ENCODE measurements around the gene RNF222. TPM values are rescaled to one million over a fixed set of nuclear protein-coding genes. Genes with fewer than 3 reads are reported as not detected.

RNF222 gene
- total and polyA plus RNA-seq, 4 experiments from 2014 or later, result 0.08 to 0.17 (median 0.14) TPM

DNA sequence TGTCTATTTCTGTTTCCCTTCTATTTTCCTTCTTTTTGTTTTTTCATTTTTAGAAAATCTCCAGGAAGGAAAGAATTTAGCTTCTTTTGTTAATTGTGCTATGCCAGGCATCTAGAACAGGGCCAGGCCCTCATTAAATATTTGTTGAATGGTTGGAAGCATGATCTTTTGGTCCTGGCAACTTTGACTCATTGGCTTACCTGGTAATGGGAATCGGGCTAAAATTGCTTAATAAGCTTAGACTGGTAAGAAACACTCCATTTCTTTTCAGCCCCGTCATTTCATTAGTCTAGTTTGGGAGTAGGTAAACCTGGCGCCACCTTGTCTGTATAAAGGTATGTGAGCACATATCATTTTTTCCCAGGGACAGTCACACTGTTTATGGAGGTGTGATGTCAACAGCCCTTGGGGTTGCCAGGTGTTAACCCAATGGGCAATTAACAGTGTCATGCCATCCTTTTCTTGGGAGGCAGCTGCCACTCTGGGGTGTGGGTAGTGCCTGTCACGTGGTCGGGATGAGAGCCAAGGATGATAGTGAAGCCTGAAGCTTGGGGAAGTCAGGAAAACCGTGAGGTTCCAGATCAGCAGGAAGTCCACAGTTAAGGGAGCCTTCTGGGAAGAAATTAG is 28.6 kb upstream of the RNF222 start:
- Mint-ChIP-seq H3K9me3 (no peaks in the 10 kb centered on the region), H3K36me3 (no peaks in the 10 kb centered on the region), H3K4me1 (no peaks in the 10 kb centered on the region), H3K27ac (no peak overlapping the region), H3K4me3 (no peak overlapping the region), H3K27me3 (peaks cover 6 to 12% of the 10 kb centered on the region in 2 donors)
- DNase-seq, result no peak
- Histone ChIP-seq H3K4me3 (ENCODE audit: low read length in 2 of 2) (no peak overlapping the region), H3K4me1 (ENCODE audit: insufficient read depth, low read length) (no peaks in the 10 kb centered on the region), H3K36me3 (ENCODE audit: insufficient read depth, low read length) (no peaks in the 10 kb centered on the region), H3K9me3 (ENCODE audit: control insufficient read depth in 1 of 2, low read length in 2 of 2) (no peaks in the 10 kb centered on the region), H3K27ac (ENCODE audit: low read depth, low read length) (no peak overlapping the region), H3K27me3 (ENCODE audit: insufficient read depth, low read length) (no peaks in the 10 kb centered on the region)
- CTCF ChIA-PET (ENCODE audit: partially characterized antibody), result interaction anchor here (1.6 kb wide), 1 partner anchor 16 kb away, joined by 4 read pairs; no protein-coding TSS in a partner anchor
- POLR2A ChIA-PET (ENCODE audit: partially characterized antibody), result no interaction called here
- intact Hi-C loops (cut with micrococcal nuclease), result no loop called here

DNA sequence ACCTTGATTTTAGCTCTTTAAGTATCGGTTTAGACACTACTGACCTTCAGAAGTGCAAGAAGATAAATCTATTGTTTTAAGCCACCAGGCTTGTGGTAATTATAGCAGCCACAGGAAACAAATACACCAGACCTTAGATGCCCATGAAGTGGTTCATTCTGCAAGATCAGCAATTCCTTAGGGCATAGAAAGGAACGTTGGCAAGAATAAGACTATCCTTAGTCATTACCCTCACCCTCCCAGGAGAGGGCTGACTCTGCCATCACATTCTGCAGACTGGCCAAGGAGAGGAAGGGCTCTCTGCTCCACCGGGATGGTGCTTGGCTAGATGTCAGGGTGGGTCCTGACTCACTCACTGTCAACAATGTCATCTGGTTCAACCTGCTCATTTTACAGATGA is 23.9 kb upstream of the RNF222 start:
- H3K27me3 Mint-ChIP-seq, result peaks cover 22 to 26% of the 10 kb centered on the region in 2 donors
- no peak overlapping the region for H3K4me3 Mint-ChIP-seq
- no peaks in the 10 kb centered on the region for H3K36me3 Mint-ChIP-seq
- intact Hi-C loops (cut with micrococcal nuclease), result no loop called here
- no peak overlapping the region for H3K27ac Mint-ChIP-seq
- no peaks in the 10 kb centered on the region for H3K9me3 Mint-ChIP-seq
- POLR2A ChIA-PET (ENCODE audit: partially characterized antibody), result interaction anchor here (0.5 kb wide), 1 partner anchor 40 kb away, joined by 3 read pairs; no protein-coding TSS in a partner anchor
- no peaks in the 10 kb centered on the region for H3K4me1 ChIP-seq (ENCODE audit: insufficient read depth, low read length)
- no peaks in the 10 kb centered on the region for H3K4me1 Mint-ChIP-seq
- no peaks in the 10 kb centered on the region for H3K36me3 ChIP-seq (ENCODE audit: insufficient read depth, low read length)
- no peak overlapping the region for H3K27ac ChIP-seq (ENCODE audit: low read depth, low read length)
- H3K27me3 ChIP-seq (ENCODE audit: insufficient read depth, low read length), result peaks cover 5% of the 10 kb centered on the region
- H3K9me3 ChIP-seq (ENCODE audit: control insufficient read depth in 1 of 2, low read length in 2 of 2), result no peaks in the 10 kb centered on the region
- H3K4me3 ChIP-seq (ENCODE audit: low read length in 2 of 2), result no peak overlapping the region
- CTCF ChIA-PET (ENCODE audit: partially characterized antibody), result interaction anchor here (1.0 to 2.2 kb wide), 4 partner anchors 10 to 14 kb away, joined by 4 to 9 read pairs (median 7); partner anchors contain the start of gene NDEL1
- DNase-seq, result no peak

DNA sequence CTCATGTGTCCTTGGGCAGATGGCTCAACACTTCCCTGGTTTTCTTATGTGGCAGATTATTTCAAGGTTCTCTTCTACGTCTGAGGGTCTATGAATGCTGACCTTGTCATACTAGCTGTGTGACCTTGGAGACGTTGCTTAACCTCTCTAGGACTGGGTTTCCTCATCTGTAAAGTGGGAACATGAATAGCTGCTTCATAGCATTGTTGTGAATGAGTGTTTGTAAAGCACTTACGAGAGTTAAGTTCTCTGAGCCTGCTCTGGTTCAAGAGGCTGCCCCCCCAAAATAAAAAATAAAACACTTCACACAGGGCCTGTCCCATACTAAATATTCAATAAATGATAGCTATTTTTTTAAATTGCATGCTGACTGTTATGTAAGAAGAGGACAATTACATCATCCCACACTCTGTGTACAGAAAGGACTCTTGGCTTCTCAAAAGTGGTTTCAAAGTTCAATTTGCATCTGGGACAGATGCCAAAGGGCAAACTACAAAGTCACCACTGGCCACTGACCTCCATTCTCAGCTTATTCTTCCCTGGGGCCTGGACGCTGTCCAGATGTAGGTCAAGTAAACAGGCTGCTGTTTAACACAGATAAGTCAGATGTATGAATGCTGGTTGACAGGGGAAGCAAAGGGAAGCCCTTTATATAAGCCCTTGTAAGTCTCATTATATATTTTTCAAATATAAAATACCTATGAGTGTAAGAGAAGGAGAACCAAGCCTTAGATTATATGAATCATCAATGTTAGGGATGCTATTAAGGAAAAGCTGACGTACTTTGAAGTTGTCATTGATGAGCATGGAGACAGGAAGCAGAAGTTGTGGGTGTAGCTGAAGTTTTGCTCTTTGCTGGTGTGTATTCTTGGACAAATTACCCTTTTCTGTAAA is 22.7 kb upstream of the RNF222 start:
- Histone ChIP-seq H3K27me3 (ENCODE audit: insufficient read depth, low read length) (peaks cover 5% of the 10 kb centered on the region), H3K27ac (ENCODE audit: low read depth, low read length) (no peak overlapping the region), H3K4me1 (ENCODE audit: insufficient read depth, low read length) (no peaks in the 10 kb centered on the region), H3K9me3 (ENCODE audit: control insufficient read depth in 1 of 2, low read length in 2 of 2) (no peaks in the 10 kb centered on the region), H3K36me3 (ENCODE audit: insufficient read depth, low read length) (no peaks in the 10 kb centered on the region), H3K4me3 (ENCODE audit: low read length in 2 of 2) (no peak overlapping the region)
- Mint-ChIP-seq H3K9me3 (no peaks in the 10 kb centered on the region), H3K27me3 (peaks cover 27 to 30% of the 10 kb centered on the region in 2 donors), H3K27ac (no peak overlapping the region), H3K4me3 (no peak overlapping the region), H3K36me3 (no peaks in the 10 kb centered on the region), H3K4me1 (peaks cover 0 to 2% (median 0%) of the 10 kb centered on the region in 4 donors)
- ChIA-PET POLR2A (ENCODE audit: partially characterized antibody) (no interaction called here), CTCF (ENCODE audit: partially characterized antibody) (interaction anchor here (0.9 to 2.2 kb wide), 6 partner anchors 8 to 325 kb away, joined by 4 to 9 read pairs (median 6); partner anchors contain the start of gene NDEL1)
- no peak for DNase-seq
- intact Hi-C loops (cut with micrococcal nuclease), result no loop called here

DNA sequence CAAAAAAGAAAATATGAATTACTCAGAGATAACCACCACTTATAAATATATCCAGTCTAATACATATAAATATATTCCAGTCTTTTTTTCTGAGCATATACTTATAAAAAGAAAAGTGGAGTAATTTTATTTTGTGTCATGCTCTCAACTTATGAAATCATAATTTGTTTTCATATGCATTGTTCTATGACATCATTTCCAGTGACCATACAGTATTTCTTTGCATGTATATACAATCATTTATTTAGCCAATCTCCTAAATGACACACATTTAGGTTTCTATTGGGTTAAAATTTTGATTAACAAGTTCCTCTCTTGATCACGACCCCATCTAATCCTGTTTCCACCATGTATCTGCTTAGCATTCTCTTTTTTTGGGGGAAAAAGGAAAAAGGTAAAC is 21.7 kb upstream of the RNF222 start:
- no peak overlapping the region for H3K4me3 ChIP-seq (ENCODE audit: low read length in 2 of 2)
- peaks cover 5% of the 10 kb centered on the region for H3K27me3 ChIP-seq (ENCODE audit: insufficient read depth, low read length)
- POLR2A ChIA-PET (ENCODE audit: partially characterized antibody), result no interaction called here
- H3K9me3 ChIP-seq (ENCODE audit: control insufficient read depth in 1 of 2, low read length in 2 of 2), result no peaks in the 10 kb centered on the region
- no peaks in the 10 kb centered on the region for H3K4me1 ChIP-seq (ENCODE audit: insufficient read depth, low read length)
- CTCF ChIA-PET (ENCODE audit: partially characterized antibody), result interaction anchor here (2.0 to 2.2 kb wide), 2 partner anchors 9 to 11 kb away, joined by 4 to 9 read pairs; no protein-coding TSS in a partner anchor
- H3K27ac ChIP-seq (ENCODE audit: low read depth, low read length), result no peak overlapping the region
- Mint-ChIP-seq H3K36me3 (no peaks in the 10 kb centered on the region), H3K9me3 (no peaks in the 10 kb centered on the region), H3K27me3 (peaks cover 23 to 30% of the 10 kb centered on the region in 2 donors), H3K4me3 (no peak overlapping the region), H3K27ac (no peak overlapping the region), H3K4me1 (peaks cover 0 to 2% (median 0%) of the 10 kb centered on the region in 4 donors)
- intact Hi-C loops (cut with micrococcal nuclease), result no loop called here
- no peak for DNase-seq
- no peaks in the 10 kb centered on the region for H3K36me3 ChIP-seq (ENCODE audit: insufficient read depth, low read length)

DNA sequence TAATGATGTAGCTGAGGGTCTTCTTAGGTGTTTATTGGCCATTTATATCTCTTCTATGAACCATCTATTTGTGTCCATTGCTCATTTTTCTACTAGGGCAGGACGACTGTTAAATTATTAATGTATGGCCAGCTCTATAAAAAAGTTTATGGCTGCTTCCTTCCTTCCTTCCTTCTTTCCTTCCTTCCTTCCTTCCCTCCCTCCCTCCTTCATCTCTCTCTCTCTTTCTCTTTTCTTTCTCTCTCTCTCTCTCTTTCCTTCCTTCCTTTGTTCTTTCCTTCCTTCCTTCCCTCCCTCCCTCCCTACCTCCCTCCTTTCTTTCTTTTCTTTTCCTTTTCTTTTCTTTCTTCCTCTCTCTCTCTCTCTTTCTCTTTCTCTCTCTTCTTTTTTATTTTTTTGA is 20.8 kb upstream of the RNF222 start:
- peaks cover 5% of the 10 kb centered on the region for H3K27me3 ChIP-seq (ENCODE audit: insufficient read depth, low read length)
- H3K4me1 Mint-ChIP-seq, result peaks cover 2 to 4% (median 3%) of the 10 kb centered on the region in 4 donors
- H3K4me3 Mint-ChIP-seq, result no peak overlapping the region
- DNase-seq, result no peak
- no peak overlapping the region for H3K27ac ChIP-seq (ENCODE audit: low read depth, low read length)
- H3K4me3 ChIP-seq (ENCODE audit: low read length in 2 of 2), result no peak overlapping the region
- ChIA-PET POLR2A (ENCODE audit: partially characterized antibody) (no interaction called here), CTCF (ENCODE audit: partially characterized antibody) (interaction anchor here (1.7 to 2.0 kb wide), 2 partner anchors 9 to 10 kb away, joined by 4 read pairs; no protein-coding TSS in a partner anchor)
- no peaks in the 10 kb centered on the region for H3K36me3 ChIP-seq (ENCODE audit: insufficient read depth, low read length)
- H3K36me3 Mint-ChIP-seq, result no peaks in the 10 kb centered on the region
- H3K27ac Mint-ChIP-seq, result no peak overlapping the region
- intact Hi-C loops (cut with micrococcal nuclease), result no loop called here
- H3K9me3 Mint-ChIP-seq, result no peaks in the 10 kb centered on the region
- H3K4me1 ChIP-seq (ENCODE audit: insufficient read depth, low read length), result peaks cover 5% of the 10 kb centered on the region
- H3K9me3 ChIP-seq (ENCODE audit: control insufficient read depth in 1 of 2, low read length in 2 of 2), result no peaks in the 10 kb centered on the region
- H3K27me3 Mint-ChIP-seq, result peaks cover 21 to 29% of the 10 kb centered on the region in 2 donors

GRCh38 chr17:8417806-8418205 is 20.2 kb upstream of the RNF222 start:
- Mint-ChIP-seq H3K27me3 (peaks cover 18 to 27% of the 10 kb centered on the region in 2 donors), H3K9me3 (no peaks in the 10 kb centered on the region), H3K36me3 (no peaks in the 10 kb centered on the region), H3K27ac (no peak overlapping the region), H3K4me1 (peaks cover 7 to 9% (median 9%) of the 10 kb centered on the region in 4 donors), H3K4me3 (no peak overlapping the region)
- ChIA-PET CTCF (ENCODE audit: partially characterized antibody) (interaction anchor here (1.7 kb wide), 1 partner anchor 10 kb away, joined by 4 read pairs; no protein-coding TSS in a partner anchor), POLR2A (ENCODE audit: partially characterized antibody) (no interaction called here)
- H3K27ac ChIP-seq (ENCODE audit: low read depth, low read length), result no peak overlapping the region
- intact Hi-C loops (cut with micrococcal nuclease), result no loop called here
- peaks cover 12% of the 10 kb centered on the region for H3K4me1 ChIP-seq (ENCODE audit: insufficient read depth, low read length)
- no peaks in the 10 kb centered on the region for H3K9me3 ChIP-seq (ENCODE audit: control insufficient read depth in 1 of 2, low read length in 2 of 2)
- H3K4me3 ChIP-seq (ENCODE audit: low read length in 2 of 2), result no peak overlapping the region
- no peaks in the 10 kb centered on the region for H3K36me3 ChIP-seq (ENCODE audit: insufficient read depth, low read length)
- peaks cover 5% of the 10 kb centered on the region for H3K27me3 ChIP-seq (ENCODE audit: insufficient read depth, low read length)
- DNase-seq, result no peak

GRCh38 chr17:8413938-8414337 is 16.3 kb upstream of the RNF222 start:
- Histone ChIP-seq H3K4me1 (ENCODE audit: insufficient read depth, low read length) (peaks cover 20% of the 10 kb centered on the region), H3K4me3 (ENCODE audit: low read length in 2 of 2) (no peak overlapping the region), H3K27ac (ENCODE audit: low read depth, low read length) (no peak overlapping the region), H3K27me3 (ENCODE audit: insufficient read depth, low read length) (peaks cover 3% of the 10 kb centered on the region), H3K36me3 (ENCODE audit: insufficient read depth, low read length) (no peaks in the 10 kb centered on the region), H3K9me3 (ENCODE audit: control insufficient read depth in 1 of 2, low read length in 2 of 2) (no peaks in the 10 kb centered on the region)
- Mint-ChIP-seq H3K4me1 (peaks cover 11 to 22% (median 16%) of the 10 kb centered on the region in 4 donors), H3K27me3 (peaks cover 13 to 17% of the 10 kb centered on the region in 2 donors), H3K36me3 (no peaks in the 10 kb centered on the region), H3K4me3 (no peak overlapping the region), H3K9me3 (no peaks in the 10 kb centered on the region), H3K27ac (no peak overlapping the region)
- POLR2A ChIA-PET (ENCODE audit: partially characterized antibody), result no interaction called here
- CTCF ChIA-PET (ENCODE audit: partially characterized antibody), result interaction anchor here (0.6 to 7.5 kb wide), 2 partner anchors 332 to 1278 kb away, joined by 3 to 84 read pairs; no protein-coding TSS in a partner anchor
- DNase-seq, result no peak
- intact Hi-C loops (cut with micrococcal nuclease), result no loop called here
